ENCODE measurements around the gene PTAR1. TPM values are rescaled to one million over a fixed set of nuclear protein-coding genes. Genes with fewer than 3 reads are reported as not detected.

Gene PTAR1
- total and polyA plus RNA-seq, 8 donors = 6.2 to 32.5 (median 21.7) TPM

DNA sequence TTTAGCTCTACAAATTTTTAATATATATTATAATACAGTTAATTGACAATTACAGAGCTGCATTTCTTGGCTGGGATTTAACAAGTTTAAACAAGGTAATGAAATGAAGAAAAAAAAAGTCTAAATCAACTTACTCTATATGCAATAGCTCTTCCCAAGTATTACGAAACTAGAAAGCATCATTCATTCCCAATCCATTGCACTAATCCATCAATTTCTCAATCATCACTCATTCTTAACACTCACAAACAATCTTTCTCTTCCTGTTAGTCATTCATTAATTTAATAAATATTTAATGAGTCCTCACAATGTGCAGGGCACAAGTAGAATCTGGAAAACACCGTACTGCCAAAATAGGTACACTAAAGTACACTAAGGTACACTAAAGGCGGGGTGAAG is 44.7 kb downstream of the PTAR1 start:
- FAIRE-seq (no peak), DNase-seq (no peak), ATAC-seq (no peak)
- WGBS, 2 donors = 83 to 89% methylated on average over 3 of the region's 3 CpGs
- no peaks in the 10 kb centered on the region for H3K9me3 ChIP-seq
- H3K36me3 ChIP-seq = peaks cover 0 to 10% (median 0%) of the 10 kb centered on the region in 3 donors
- no peaks in the 10 kb centered on the region for H3K27me3 ChIP-seq
- intact Hi-C loops (cut with DNase I) = no loop called here
- H3K4me1 ChIP-seq = no peaks in the 10 kb centered on the region
- H3K27ac ChIP-seq = no peak overlapping the region
- no peak overlapping the region for H3K4me3 ChIP-seq
- TF ChIP-seq, protein P1, sequence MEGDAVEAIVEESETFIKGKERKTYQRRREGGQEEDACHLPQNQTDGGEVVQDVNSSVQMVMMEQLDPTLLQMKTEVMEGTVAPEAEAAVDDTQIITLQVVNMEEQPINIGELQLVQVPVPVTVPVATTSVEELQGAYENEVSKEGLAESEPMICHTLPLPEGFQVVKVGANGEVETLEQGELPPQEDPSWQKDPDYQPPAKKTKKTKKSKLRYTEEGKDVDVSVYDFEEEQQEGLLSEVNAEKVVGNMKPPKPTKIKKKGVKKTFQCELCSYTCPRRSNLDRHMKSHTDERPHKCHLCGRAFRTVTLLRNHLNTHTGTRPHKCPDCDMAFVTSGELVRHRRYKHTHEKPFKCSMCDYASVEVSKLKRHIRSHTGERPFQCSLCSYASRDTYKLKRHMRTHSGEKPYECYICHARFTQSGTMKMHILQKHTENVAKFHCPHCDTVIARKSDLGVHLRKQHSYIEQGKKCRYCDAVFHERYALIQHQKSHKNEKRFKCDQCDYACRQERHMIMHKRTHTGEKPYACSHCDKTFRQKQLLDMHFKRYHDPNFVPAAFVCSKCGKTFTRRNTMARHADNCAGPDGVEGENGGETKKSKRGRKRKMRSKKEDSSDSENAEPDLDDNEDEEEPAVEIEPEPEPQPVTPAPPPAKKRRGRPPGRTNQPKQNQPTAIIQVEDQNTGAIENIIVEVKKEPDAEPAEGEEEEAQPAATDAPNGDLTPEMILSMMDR (IDR thresholded peaks at IDR 0.05) = no peak

- intact Hi-C loops (cut with DNase I) = no loop called here
Observed at GRCh38 chr9:69697475-69697874, 62.3 kb downstream of the PTAR1 start.

DNA sequence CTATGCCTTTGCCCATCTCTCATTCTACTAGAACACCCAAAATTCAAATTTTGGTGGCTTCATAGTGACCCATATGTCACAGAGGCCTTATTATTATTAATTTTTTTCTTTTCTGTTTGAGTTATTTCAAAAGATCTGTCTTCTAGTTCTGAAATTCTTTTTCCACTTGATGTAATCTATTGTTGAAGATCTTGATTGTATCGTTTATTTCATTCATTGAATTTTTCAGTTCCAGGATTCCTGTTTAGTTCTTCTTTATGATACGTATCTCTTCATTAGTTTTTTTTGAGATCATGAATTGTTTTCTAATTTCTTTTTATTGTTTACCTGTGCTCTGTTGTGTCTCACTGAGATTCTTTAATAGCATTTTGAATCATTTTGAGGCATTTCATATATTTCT is 63.0 kb downstream of the PTAR1 start:
- TF ChIP-seq, protein P1 (IDR thresholded peaks at IDR 0.05) = no peak
- DNase-seq (no peak), FAIRE-seq (no peak), ATAC-seq (no peak)
- intact Hi-C loops (cut with DNase I) = no loop called here
- H3K27me3 ChIP-seq = no peaks in the 10 kb centered on the region
- WGBS, 2 donors = 84 to 99% methylated on average over 2 of the region's 2 CpGs
- peaks cover 0 to 5% (median 0%) of the 10 kb centered on the region in 4 donors for H3K9me3 ChIP-seq
- H3K4me1 ChIP-seq = no peaks in the 10 kb centered on the region
- H3K36me3 ChIP-seq = no peaks in the 10 kb centered on the region
- H3K4me3 ChIP-seq = no peak overlapping the region
- H3K27ac ChIP-seq = no peak overlapping the region

More at GRCh38 chr9:69697475-69697874, 62.3 kb downstream of the PTAR1 start:
- H3K27me3 ChIP-seq = no peaks in the 10 kb centered on the region
- 78 to 90% methylated on average over 2 of the region's 2 CpGs for WGBS, 2 donors
- H3K27ac ChIP-seq = no peak overlapping the region
- no peak overlapping the region for H3K4me3 ChIP-seq
- peaks cover 0 to 5% (median 0%) of the 10 kb centered on the region in 4 donors for H3K9me3 ChIP-seq
- H3K36me3 ChIP-seq = no peaks in the 10 kb centered on the region
- no peak for ATAC-seq
- DNase-seq = peak in 2 of 6 donors; percentile 21 to 25
- TF ChIP-seq, protein P1 (IDR thresholded peaks at IDR 0.05) = no peak
- no peaks in the 10 kb centered on the region for H3K4me1 ChIP-seq
- no peak for FAIRE-seq

DNA sequence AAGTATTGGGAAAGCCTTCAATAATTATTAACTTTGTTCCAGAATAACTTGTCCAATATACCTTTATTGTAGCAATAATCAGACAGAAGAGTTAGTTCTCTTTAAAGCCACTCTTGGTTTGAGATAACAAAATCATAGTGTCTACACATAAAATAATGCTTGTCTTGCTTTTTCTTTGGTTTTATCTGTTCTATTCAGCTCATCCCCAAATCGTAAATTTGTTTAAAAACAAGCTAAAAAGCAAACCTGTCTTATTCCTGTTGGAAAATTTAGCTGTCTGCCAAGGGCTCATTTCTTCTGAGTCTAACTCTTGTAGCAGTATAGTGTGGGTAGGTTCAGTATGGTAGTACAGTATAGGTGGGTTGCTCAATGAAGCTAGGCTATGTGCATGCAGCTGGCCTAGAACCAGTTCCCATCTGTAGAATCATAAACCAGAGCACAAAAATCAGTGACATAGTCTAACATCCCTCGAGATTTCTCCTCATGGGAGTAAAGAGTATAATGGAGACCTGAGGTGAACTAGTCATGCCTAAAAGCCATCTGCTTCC is 69.7 kb downstream of the PTAR1 start:
- ATAC-seq = no peak
- WGBS, 2 donors = 48 to 54% methylated on average over 2 of the region's 2 CpGs

GRCh38 chr9:69683927-69684326 is 75.9 kb downstream of the PTAR1 start:
- H3K36me3 ChIP-seq = no peaks in the 10 kb centered on the region
- DNase-seq (no peak), FAIRE-seq (no peak), ATAC-seq (no peak)
- H3K4me1 ChIP-seq = no peaks in the 10 kb centered on the region
- no peaks in the 10 kb centered on the region for H3K9me3 ChIP-seq
- H3K27me3 ChIP-seq = no peaks in the 10 kb centered on the region
- H3K4me3 ChIP-seq = no peak overlapping the region
- TF ChIP-seq, protein P1 (IDR thresholded peaks at IDR 0.05) = no peak
- WGBS, 2 donors = 65 to 66% methylated on average over 5 of the region's 5 CpGs
- H3K27ac ChIP-seq = no peak overlapping the region
- intact Hi-C loops (cut with DNase I) = no loop called here

More for the DNA sequence above, 69.7 kb downstream of the PTAR1 start:
- H3K4me1 ChIP-seq = no peaks in the 10 kb centered on the region
- H3K27me3 ChIP-seq = no peaks in the 10 kb centered on the region
- no peak for DNase-seq
- intact Hi-C loops (cut with DNase I) = no loop called here
- no peak for FAIRE-seq
- TF ChIP-seq, protein P1 (IDR thresholded peaks at IDR 0.05) = no peak
- H3K27ac ChIP-seq = no peak overlapping the region
- H3K36me3 ChIP-seq = no peaks in the 10 kb centered on the region
- H3K9me3 ChIP-seq = no peaks in the 10 kb centered on the region
- H3K4me3 ChIP-seq = no peak overlapping the region
